ENCODE results near the gene LHFPL6.

DNA sequence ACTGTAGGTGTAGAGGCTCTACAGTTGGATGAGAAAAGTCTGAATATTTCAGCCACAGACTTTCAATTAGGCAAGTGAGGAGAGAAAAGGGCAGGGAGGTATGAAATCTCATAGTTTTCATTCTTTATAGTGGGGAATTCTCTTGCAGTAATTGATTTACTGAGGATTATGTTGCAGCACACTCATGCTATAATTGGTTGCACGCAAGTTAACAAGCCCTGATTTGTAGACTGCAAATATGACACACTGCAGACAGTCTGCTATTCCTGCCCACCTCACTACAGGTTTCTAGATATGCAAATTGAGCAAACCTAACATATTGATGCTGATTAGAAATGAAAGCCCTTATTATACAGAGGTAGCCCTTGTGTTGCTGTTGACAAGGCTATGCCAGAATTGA lies 139.4 kb downstream of the LHFPL6 start:
- TF ChIP-seq, protein P1, sequence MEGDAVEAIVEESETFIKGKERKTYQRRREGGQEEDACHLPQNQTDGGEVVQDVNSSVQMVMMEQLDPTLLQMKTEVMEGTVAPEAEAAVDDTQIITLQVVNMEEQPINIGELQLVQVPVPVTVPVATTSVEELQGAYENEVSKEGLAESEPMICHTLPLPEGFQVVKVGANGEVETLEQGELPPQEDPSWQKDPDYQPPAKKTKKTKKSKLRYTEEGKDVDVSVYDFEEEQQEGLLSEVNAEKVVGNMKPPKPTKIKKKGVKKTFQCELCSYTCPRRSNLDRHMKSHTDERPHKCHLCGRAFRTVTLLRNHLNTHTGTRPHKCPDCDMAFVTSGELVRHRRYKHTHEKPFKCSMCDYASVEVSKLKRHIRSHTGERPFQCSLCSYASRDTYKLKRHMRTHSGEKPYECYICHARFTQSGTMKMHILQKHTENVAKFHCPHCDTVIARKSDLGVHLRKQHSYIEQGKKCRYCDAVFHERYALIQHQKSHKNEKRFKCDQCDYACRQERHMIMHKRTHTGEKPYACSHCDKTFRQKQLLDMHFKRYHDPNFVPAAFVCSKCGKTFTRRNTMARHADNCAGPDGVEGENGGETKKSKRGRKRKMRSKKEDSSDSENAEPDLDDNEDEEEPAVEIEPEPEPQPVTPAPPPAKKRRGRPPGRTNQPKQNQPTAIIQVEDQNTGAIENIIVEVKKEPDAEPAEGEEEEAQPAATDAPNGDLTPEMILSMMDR (IDR thresholded peaks at IDR 0.05; ENCODE audit: borderline replicate concordance, extremely low read depth, low read length, poor library complexity, severe bottlenecking), result no peak
- no peak for TF ChIP-seq EZH2 (IDR thresholded peaks at IDR 0.05; ENCODE audit: borderline replicate concordance, low read depth, low read length, severe bottlenecking)
